GM23338 (cell line): ENCODE data around the gene SLC5A12.

Experiments used
- EZH2 ChIP-seq: fragments of 200-600 bp; sonication (generic); IDR thresholded peaks from one replicate; pipeline ENCODE4 v1.8.0; 2017; ENCODE audit warnings: antibody characterized with exemption, mild to moderate bottlenecking, low read depth; ENCODE audit not compliant: unreplicated experiment
- EZH2phosphoT487 ChIP-seq: fragments of 200-600 bp; sonication (generic); IDR thresholded peaks from one replicate; pipeline ENCODE4 v1.8.1; 2018; ENCODE audit warnings: antibody characterized with exemption; ENCODE audit not compliant: unreplicated experiment
- POLR2AphosphoS5 ChIP-seq: IDR thresholded peaks from 2 replicates; pipeline ENCODE4 v1.6.1; 2016; ENCODE audit warnings: antibody characterized with exemption, low read depth
- ZNF114 ChIP-seq: fragments of 250-450 bp; sonication (Bioruptor Pico); IDR thresholded peaks from 2 replicates; pipeline ENCODE4 v1.5.0; 2020; ENCODE audit warnings: mild to moderate bottlenecking, moderate library complexity
- TF ChIP-seq, protein P1 (sequence below), 2 experiments: fragments of 200-600 bp in 1 of 2; sonication (generic) in 1 of 2; conservative IDR thresholded peaks; 2 replicates each; pipeline versions ENCODE4 v1.5.1 to v1.6.1; 2016 to 2017; ENCODE audit warnings: antibody characterized with exemption in 2 of 2, low read depth in 2 of 2, mild to moderate bottlenecking in 2 of 2, moderate library complexity in 1 of 2
- TF ChIP-seq, protein P2 (sequence below): IDR thresholded peaks from 2 replicates; pipeline ENCODE4 v1.6.1; 2016; ENCODE audit warnings: antibody characterized with exemption

DNA sequence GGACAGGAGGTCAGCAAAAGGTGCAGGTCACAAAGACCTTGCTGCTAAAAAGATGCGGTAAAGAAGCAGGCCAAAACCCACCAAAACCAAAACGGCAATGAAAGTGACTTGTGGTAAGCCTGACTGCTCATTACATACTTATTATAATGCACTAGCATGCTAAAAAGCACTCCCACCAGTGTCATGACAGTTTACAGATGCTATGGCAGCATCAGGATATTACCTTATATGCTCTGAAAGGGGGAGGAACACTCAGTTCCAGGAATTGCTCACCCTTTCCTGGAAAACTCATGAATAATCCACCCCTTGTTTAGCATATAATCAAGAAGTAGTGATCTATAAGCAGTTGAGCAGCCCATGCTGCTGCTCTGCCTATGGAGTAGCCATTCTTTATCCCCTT, 45.2 kb upstream of the SLC5A12 start:
- TF ChIP-seq, protein P1, sequence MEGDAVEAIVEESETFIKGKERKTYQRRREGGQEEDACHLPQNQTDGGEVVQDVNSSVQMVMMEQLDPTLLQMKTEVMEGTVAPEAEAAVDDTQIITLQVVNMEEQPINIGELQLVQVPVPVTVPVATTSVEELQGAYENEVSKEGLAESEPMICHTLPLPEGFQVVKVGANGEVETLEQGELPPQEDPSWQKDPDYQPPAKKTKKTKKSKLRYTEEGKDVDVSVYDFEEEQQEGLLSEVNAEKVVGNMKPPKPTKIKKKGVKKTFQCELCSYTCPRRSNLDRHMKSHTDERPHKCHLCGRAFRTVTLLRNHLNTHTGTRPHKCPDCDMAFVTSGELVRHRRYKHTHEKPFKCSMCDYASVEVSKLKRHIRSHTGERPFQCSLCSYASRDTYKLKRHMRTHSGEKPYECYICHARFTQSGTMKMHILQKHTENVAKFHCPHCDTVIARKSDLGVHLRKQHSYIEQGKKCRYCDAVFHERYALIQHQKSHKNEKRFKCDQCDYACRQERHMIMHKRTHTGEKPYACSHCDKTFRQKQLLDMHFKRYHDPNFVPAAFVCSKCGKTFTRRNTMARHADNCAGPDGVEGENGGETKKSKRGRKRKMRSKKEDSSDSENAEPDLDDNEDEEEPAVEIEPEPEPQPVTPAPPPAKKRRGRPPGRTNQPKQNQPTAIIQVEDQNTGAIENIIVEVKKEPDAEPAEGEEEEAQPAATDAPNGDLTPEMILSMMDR (conservative IDR thresholded peaks at IDR 0.05; ENCODE audit: low read depth in 2 of 2), result no peak
- TF ChIP-seq EZH2phosphoT487 (no peak), EZH2 (no peak), POLR2AphosphoS5 (no peak), ZNF114 (CRISPR knock-in tag) (no peak)
- TF ChIP-seq, protein P2, sequence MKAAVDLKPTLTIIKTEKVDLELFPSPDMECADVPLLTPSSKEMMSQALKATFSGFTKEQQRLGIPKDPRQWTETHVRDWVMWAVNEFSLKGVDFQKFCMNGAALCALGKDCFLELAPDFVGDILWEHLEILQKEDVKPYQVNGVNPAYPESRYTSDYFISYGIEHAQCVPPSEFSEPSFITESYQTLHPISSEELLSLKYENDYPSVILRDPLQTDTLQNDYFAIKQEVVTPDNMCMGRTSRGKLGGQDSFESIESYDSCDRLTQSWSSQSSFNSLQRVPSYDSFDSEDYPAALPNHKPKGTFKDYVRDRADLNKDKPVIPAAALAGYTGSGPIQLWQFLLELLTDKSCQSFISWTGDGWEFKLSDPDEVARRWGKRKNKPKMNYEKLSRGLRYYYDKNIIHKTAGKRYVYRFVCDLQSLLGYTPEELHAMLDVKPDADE, result no peak
